Endodermal cell (in vitro differentiated cells): Measurements from ENCODE around the gene BACH2. TPM values are rescaled to one million over a fixed set of nuclear protein-coding genes. Genes with fewer than 3 reads are reported as not detected.

Experiments
- DNase-seq: peaks from one replicate; pipeline ENCODE4 v3.0.0-alpha.2; 2017
- H3K27ac ChIP-seq: 2 replicates; pipeline ENCODE4 v1.5.1; 2013; ENCODE audit warnings: mild to moderate bottlenecking, low read depth, low read length, moderate library complexity
- H3K27me3 ChIP-seq: 2 replicates; pipeline ENCODE4 v1.6.1; 2013; ENCODE audit warnings: mild to moderate bottlenecking, low read length, moderate library complexity; ENCODE audit not compliant: insufficient read depth, control insufficient read depth, poor library complexity, severe bottlenecking
- H3K36me3 ChIP-seq: 2 replicates; pipeline ENCODE4 v1.7.0; 2013; ENCODE audit warnings: mild to moderate bottlenecking, low read length, moderate library complexity; ENCODE audit not compliant: control insufficient read depth, insufficient read depth
- H3K4me1 ChIP-seq: one replicate; pipeline ENCODE4 v1.7.0; 2013; ENCODE audit warnings: low read length; ENCODE audit not compliant: control insufficient read depth, insufficient read depth
- H3K4me3 ChIP-seq: 2 replicates; pipeline ENCODE4 v1.5.1; 2013; ENCODE audit warnings: mild to moderate bottlenecking, low read length, moderate library complexity
- H3K9ac ChIP-seq: 2 replicates; pipeline ENCODE4 v1.6.1; 2013; ENCODE audit warnings: mild to moderate bottlenecking, low read length, moderate library complexity; ENCODE audit not compliant: poor library complexity, severe bottlenecking; ENCODE audit errors: extremely low read depth
- H3K9me3 ChIP-seq: 2 replicates; pipeline ENCODE4 v1.6.1; 2013; ENCODE audit warnings: mild to moderate bottlenecking, low read length, moderate library complexity; ENCODE audit not compliant: control insufficient read depth
- H3K27ac Mint-ChIP-seq: 2 replicates; pipeline ENCODE4 v1.8.0; 2020; ENCODE audit warnings: mixed read lengths
- H3K27me3 Mint-ChIP-seq: 2 replicates; pipeline ENCODE4 v1.8.0; 2021; ENCODE audit warnings: mild to moderate bottlenecking, mixed read lengths; ENCODE audit not compliant: insufficient read depth
- H3K36me3 Mint-ChIP-seq: 2 replicates; pipeline ENCODE4 v1.8.0; 2020; ENCODE audit warnings: low read depth, mixed read lengths
- H3K4me1 Mint-ChIP-seq: 2 replicates; pipeline ENCODE4 v1.8.0; 2020; ENCODE audit warnings: mixed read lengths
- H3K4me3 Mint-ChIP-seq: 2 replicates; pipeline ENCODE4 v1.8.0; 2020; ENCODE audit warnings: mild to moderate bottlenecking, moderate library complexity, mixed read lengths
- H3K9me3 Mint-ChIP-seq: 2 replicates; pipeline ENCODE4 v1.8.0; 2020; ENCODE audit warnings: mild to moderate bottlenecking, mixed read lengths
- WGBS, 2 experiments: methylation state at CpG; one replicate each; pipeline versions ENCODE4 v1.1.5 to v1.1.7; 2013; ENCODE audit warnings: missing lambda C conversion rate in 2 of 2, mixed read lengths in 1 of 2; ENCODE audit not compliant: insufficient coverage in 1 of 2, insufficient read length in 1 of 2; 5-methylcytosine and 5-hydroxymethylcytosine counted together
- total RNA-seq, 2 donors: library from RNA; stranded (reverse); fragmentation: NEBNext Ultra II Directional in 1 of 2; extraction: Animal tissue kit (Norgen Biotek cat#: 25700) in 1 of 2; gene quantifications; 2 replicates in 1 of 2; 3 replicates in 1 of 2; pipeline ENCODE4 v1.2.1, GENCODE V29; 2021
- TF ChIP-seq, protein P1 (sequence below): fragments of 200-600 bp; sonication (generic); conservative IDR thresholded peaks from 2 replicates; pipeline ENCODE4 v1.5.0; 2021; ENCODE audit warnings: antibody characterized with exemption, mild to moderate bottlenecking

The BACH2 gene
- total RNA-seq, 2 donors from 2014 or later = 11.0 to 22.3 TPM

DNA sequence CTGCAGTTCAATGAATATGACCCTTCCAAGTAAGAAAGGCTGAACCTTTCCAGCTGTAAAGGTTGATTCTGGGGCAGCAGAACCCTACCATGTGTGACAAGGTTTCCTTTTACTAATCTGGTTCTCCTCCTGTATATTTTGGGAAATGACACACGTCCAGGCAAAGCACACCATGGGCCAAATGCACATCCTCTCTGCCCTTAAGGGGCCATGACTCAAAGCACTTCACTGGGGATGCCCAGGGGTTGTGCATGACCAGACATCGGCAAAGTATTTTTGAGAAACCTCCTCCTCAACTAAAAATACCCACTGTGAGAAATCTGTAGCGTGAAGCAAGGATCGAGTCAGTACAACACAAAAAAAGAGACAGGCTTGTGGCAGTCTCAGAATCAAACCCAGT lies 174.7 kb downstream of the BACH2 start:
- Mint-ChIP-seq H3K4me3 (no peak overlapping the region), H3K36me3 (no peaks in the 10 kb centered on the region), H3K4me1 (no peaks in the 10 kb centered on the region), H3K27ac (no peak overlapping the region), H3K27me3 (no peaks in the 10 kb centered on the region), H3K9me3 (no peaks in the 10 kb centered on the region)
- Histone ChIP-seq H3K27ac (no peak overlapping the region), H3K9ac (no peak overlapping the region), H3K36me3 (no peaks in the 10 kb centered on the region), H3K4me3 (no peak overlapping the region), H3K27me3 (no peaks in the 10 kb centered on the region), H3K9me3 (no peaks in the 10 kb centered on the region), H3K4me1 (no peaks in the 10 kb centered on the region)
- no peak for DNase-seq
- 80 to 92% methylated on average over 1 to 4 of the region's 4 CpGs for WGBS, 2 experiments
- TF ChIP-seq, protein P1, sequence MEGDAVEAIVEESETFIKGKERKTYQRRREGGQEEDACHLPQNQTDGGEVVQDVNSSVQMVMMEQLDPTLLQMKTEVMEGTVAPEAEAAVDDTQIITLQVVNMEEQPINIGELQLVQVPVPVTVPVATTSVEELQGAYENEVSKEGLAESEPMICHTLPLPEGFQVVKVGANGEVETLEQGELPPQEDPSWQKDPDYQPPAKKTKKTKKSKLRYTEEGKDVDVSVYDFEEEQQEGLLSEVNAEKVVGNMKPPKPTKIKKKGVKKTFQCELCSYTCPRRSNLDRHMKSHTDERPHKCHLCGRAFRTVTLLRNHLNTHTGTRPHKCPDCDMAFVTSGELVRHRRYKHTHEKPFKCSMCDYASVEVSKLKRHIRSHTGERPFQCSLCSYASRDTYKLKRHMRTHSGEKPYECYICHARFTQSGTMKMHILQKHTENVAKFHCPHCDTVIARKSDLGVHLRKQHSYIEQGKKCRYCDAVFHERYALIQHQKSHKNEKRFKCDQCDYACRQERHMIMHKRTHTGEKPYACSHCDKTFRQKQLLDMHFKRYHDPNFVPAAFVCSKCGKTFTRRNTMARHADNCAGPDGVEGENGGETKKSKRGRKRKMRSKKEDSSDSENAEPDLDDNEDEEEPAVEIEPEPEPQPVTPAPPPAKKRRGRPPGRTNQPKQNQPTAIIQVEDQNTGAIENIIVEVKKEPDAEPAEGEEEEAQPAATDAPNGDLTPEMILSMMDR = no peak

DNA sequence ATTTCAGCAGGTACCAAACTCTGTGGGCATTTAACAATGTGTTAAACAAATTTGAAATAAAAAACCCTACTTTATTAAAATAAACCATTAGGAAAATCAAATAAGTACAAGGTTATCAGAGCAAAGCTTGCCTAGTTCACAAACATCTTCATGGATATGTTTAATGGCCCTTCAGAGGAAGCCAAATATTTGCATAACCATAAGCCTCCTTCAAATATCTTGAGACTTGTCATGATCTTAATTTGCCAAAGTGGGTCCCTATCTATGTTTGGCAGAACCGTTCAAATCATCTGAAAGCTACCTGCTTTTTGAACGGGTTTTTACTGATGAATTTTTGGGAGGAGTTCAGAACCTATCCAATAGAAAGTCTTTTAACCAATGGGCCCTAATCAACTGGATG lies 176.3 kb downstream of the BACH2 start:
- Histone ChIP-seq H3K27me3 (no peaks in the 10 kb centered on the region), H3K4me3 (no peak overlapping the region), H3K27ac (no peak overlapping the region), H3K9ac (no peak overlapping the region), H3K4me1 (no peaks in the 10 kb centered on the region), H3K36me3 (no peaks in the 10 kb centered on the region), H3K9me3 (peaks cover 7% of the 10 kb centered on the region)
- no peak for DNase-seq
- H3K27me3 Mint-ChIP-seq = no peaks in the 10 kb centered on the region
- peaks cover 14% of the 10 kb centered on the region for H3K9me3 Mint-ChIP-seq
- H3K4me1 Mint-ChIP-seq = no peaks in the 10 kb centered on the region
- no peak overlapping the region for H3K27ac Mint-ChIP-seq
- 89 to 100% methylated on average over 2 of the region's 2 CpGs for WGBS, 2 experiments
- no peak overlapping the region for H3K4me3 Mint-ChIP-seq
- peaks cover 5% of the 10 kb centered on the region for H3K36me3 Mint-ChIP-seq
- TF ChIP-seq, protein P1 = no peak

DNA sequence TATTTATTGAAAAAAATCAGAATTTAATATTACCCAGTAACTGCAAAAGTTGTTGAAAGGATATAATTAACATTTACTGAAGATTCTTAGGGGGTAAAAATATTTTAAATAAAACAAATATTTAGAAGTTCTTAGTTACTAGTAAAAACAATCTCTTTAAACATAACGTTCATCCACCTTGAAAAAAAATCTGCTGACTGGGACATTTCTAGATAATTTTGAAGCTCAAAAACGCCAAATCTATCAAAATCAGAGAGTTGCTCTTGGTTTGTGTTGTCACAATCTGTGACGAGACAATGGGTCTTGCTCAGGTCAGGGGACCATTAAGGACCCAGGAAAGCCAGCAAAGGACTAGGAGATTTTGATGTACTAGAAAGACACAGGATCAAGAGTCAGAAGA lies 177.0 kb downstream of the BACH2 start:
- Histone ChIP-seq H3K27me3 (no peaks in the 10 kb centered on the region), H3K9ac (no peak overlapping the region), H3K4me3 (no peak overlapping the region), H3K27ac (no peak overlapping the region), H3K9me3 (peaks cover 7% of the 10 kb centered on the region), H3K4me1 (no peaks in the 10 kb centered on the region), H3K36me3 (no peaks in the 10 kb centered on the region)
- peaks cover 5% of the 10 kb centered on the region for H3K36me3 Mint-ChIP-seq
- H3K27ac Mint-ChIP-seq = no peak overlapping the region
- 81 to 93% methylated on average over 3 of the region's 3 CpGs for WGBS, 2 experiments
- DNase-seq = no peak
- peaks cover 17% of the 10 kb centered on the region for H3K9me3 Mint-ChIP-seq
- no peak overlapping the region for H3K4me3 Mint-ChIP-seq
- TF ChIP-seq, protein P1 = no peak
- H3K4me1 Mint-ChIP-seq = no peaks in the 10 kb centered on the region
- H3K27me3 Mint-ChIP-seq = no peaks in the 10 kb centered on the region
